ENCODE measurements around the gene LRRC70.

- TF ChIP-seq CTCF (IDR thresholded peaks at IDR 0.05) (no peak), POLR2A (IDR thresholded peaks at IDR 0.05) (no peak)
Measured at GRCh38 chr5:62592558-62592957, 13.9 kb downstream of the LRRC70 start.

Measured in testis (tissue), 2 donors.